Neural cell (in vitro differentiated cells): ENCODE measurements around the gene TOR1A.

Experiments
- EP300 ChIP-seq: fragments of 450-650 bp; conservative IDR thresholded peaks from 2 replicates; pipeline ENCODE4 v1.6.1; 2014; ENCODE audit warnings: antibody characterized with exemption, mild to moderate bottlenecking, moderate library complexity; ENCODE audit not compliant: poor library complexity, severe bottlenecking
- EZH2 ChIP-seq: fragments of 200-600, 300-800 bp; shearing (Covaris generic), sonication (generic); IDR thresholded peaks from 2 replicates; pipeline ENCODE4 v1.6.1; 2014; ENCODE audit warnings: antibody characterized with exemption, low read length, borderline replicate concordance, mild to moderate bottlenecking; ENCODE audit not compliant: insufficient read depth, poor library complexity, severe bottlenecking
- POLR2AphosphoS5 ChIP-seq: IDR thresholded peaks from 2 replicates; pipeline ENCODE4 v1.6.1; 2012
- TF ChIP-seq, protein P1 (sequence below): fragments of 450-650 bp; IDR thresholded peaks from 2 replicates; pipeline ENCODE4 v1.5.1; 2014; ENCODE audit warnings: antibody characterized with exemption, mild to moderate bottlenecking, moderate library complexity; ENCODE audit not compliant: poor library complexity, severe bottlenecking

DNA sequence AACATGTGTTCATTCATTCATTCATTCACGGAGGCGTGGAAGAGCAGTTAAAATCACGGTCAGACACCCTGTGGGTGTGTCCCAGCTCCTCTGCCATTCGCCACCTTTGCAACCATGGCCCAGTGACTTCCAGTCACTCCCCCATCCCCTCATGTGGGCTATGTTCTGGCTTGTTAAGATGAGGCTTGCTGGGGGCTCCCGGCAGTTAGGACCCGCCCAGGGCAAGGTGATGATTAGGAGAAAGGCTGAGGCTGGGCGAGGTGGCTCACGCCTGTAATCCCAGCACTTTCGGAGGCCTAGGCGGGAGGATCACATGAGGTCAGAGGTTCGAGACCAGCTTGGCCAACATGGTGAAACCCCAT is 46.2 kb downstream of the TOR1A start:
- no peak for TF ChIP-seq EP300
- no peak for TF ChIP-seq EZH2
- TF ChIP-seq, protein P1, sequence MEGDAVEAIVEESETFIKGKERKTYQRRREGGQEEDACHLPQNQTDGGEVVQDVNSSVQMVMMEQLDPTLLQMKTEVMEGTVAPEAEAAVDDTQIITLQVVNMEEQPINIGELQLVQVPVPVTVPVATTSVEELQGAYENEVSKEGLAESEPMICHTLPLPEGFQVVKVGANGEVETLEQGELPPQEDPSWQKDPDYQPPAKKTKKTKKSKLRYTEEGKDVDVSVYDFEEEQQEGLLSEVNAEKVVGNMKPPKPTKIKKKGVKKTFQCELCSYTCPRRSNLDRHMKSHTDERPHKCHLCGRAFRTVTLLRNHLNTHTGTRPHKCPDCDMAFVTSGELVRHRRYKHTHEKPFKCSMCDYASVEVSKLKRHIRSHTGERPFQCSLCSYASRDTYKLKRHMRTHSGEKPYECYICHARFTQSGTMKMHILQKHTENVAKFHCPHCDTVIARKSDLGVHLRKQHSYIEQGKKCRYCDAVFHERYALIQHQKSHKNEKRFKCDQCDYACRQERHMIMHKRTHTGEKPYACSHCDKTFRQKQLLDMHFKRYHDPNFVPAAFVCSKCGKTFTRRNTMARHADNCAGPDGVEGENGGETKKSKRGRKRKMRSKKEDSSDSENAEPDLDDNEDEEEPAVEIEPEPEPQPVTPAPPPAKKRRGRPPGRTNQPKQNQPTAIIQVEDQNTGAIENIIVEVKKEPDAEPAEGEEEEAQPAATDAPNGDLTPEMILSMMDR, result no peak
- TF ChIP-seq POLR2AphosphoS5, result no peak
